ENCODE results near the gene NDOR1. TPM values are rescaled to one million over a fixed set of nuclear protein-coding genes. Genes with fewer than 3 reads are reported as not detected.

Gene NDOR1
- total and polyA plus RNA-seq, 2 of the 8 experiments (the other 6 are each of a cell fraction or from before 2014, with no cell fraction given): 25.7 to 32.3 TPM

- Histone ChIP-seq H3K4me2 (ENCODE audit: insufficient read depth in 1 of 2, low read depth in 2 of 2, low read length in 2 of 2) (peak overlapping the region in 1 of 2 experiments; percentile 66; a peak in 2 of 4 replicates), H2AK5ac (ENCODE audit: low read depth, low read length) (no peak overlapping the region), H3K23ac (ENCODE audit: insufficient read length) (no peak overlapping the region), H2BK20ac (ENCODE audit: low read length) (no peak overlapping the region), H3K9ac (replicated peaks in 1 of 4; ENCODE audit: extremely low read depth in 1 of 4, low read depth in 3 of 4, low read length in 3 of 4) (no peak overlapping the region), H3K56ac (replicated peaks; ENCODE audit: insufficient read length, low read depth, low read length) (no peak overlapping the region), H3K9me3 (ENCODE audit: insufficient read depth in 2 of 2, low read depth in 1 of 2, low read length in 1 of 2) (no peaks in the 10 kb centered on the region), H3K4me1 (replicated peaks in 1 of 4; ENCODE audit: control insufficient read depth in 3 of 4, insufficient read depth in 4 of 4, low read length in 3 of 4) (peaks cover 0 to 12% (median 8%) of the 10 kb centered on the region in 4 experiments; a peak in 6 of 7 replicates), H3K18ac (ENCODE audit: extremely low read depth, low read length) (no peak overlapping the region), H3K79me2 (ENCODE audit: control insufficient read depth in 1 of 2, insufficient read depth in 2 of 2, low read length in 2 of 2) (peaks cover 0 to 7% of the 10 kb centered on the region in 2 experiments; a peak in 1 of 4 replicates), H2BK12ac (ENCODE audit: low read depth, low read length) (no peak overlapping the region), H3K27ac (ENCODE audit: low read depth, low read length) (no peak overlapping the region), H4K20me1 (replicated peaks in 1 of 2; ENCODE audit: control insufficient read depth in 1 of 2, insufficient read depth in 2 of 2, low read length in 2 of 2) (peaks cover 6 to 8% of the 10 kb centered on the region in 2 experiments), H4K8ac (ENCODE audit: extremely low read depth, insufficient read depth, low read length) (peak overlapping the region; percentile 86), H2BK120ac (replicated peaks; ENCODE audit: low read depth, low read length) (no peak overlapping the region), H2BK15ac (ENCODE audit: low read length) (no peak overlapping the region), H4K5ac (ENCODE audit: insufficient read length, low read depth, low read length) (peak overlapping the region; percentile 59), H3K79me1 (ENCODE audit: low read depth, low read length) (no peaks in the 10 kb centered on the region), H3K14ac (ENCODE audit: insufficient read length) (no peak overlapping the region), H3K4me3 (ENCODE audit: extremely low read depth in 1 of 4, insufficient read depth in 2 of 4, low read depth in 3 of 4, low read length in 4 of 4) (0 out of 8 replicates have a peak overlapping the region, but pooled peaks of 1 of the 4 experiments have one; percentile 25), H3K23me2 (ENCODE audit: low read depth, low read length) (peaks cover 5% of the 10 kb centered on the region; the same call in 1 of the 2 replicates), H4K91ac (replicated peaks; ENCODE audit: insufficient read length, low read length) (no peak overlapping the region), H3K36me3 (ENCODE audit: control insufficient read depth in 2 of 4, insufficient read depth in 4 of 4, low read length in 3 of 4) (no peaks in the 10 kb centered on the region), H2BK5ac (ENCODE audit: low read depth, low read length) (peak overlapping the region; percentile 30; the same call in 1 of the 2 replicates), H3K27me3 (replicated peaks in 1 of 4; ENCODE audit: control insufficient read depth in 3 of 4, extremely low read depth in 1 of 4, insufficient read depth in 3 of 4, low read length in 3 of 4) (no peaks in the 10 kb centered on the region), H3K4ac (replicated peaks; ENCODE audit: insufficient read length, low read depth, low read length) (no peak overlapping the region), H2AFZ (ENCODE audit: low read length) (no peak overlapping the region)
- ChIA-PET POLR2A (ENCODE audit: partially characterized antibody) (interaction anchor here (1.0 to 69.9 kb wide), 5 partner anchors 1 to 181 kb away, joined by 3 to 1462 read pairs (median 4); partner anchors contain the start of genes CYSRT1, NDOR1, NELFB and RNF208), CTCF (ENCODE audit: partially characterized antibody) (interaction anchor here (0.6 to 20.2 kb wide), 46 partner anchors 10 to 338 kb away, joined by 3 to 204 read pairs (median 5); partner anchors contain the start of genes ANAPC2, CYSRT1, LRRC26 and NELFB)
- DNase-seq (ENCODE audit: low read depth in 1 of 2, low spot score in 2 of 2) (peak; percentile 59 to 96), FAIRE-seq (no peak)
- 31% methylated on average over 18 of the region's 31 CpGs; no CpG with 5 or more reads in 1 of the 2 experiments for WGBS, 2 experiments (ENCODE audit: extremely low coverage in 1 of 2, insufficient coverage in 1 of 2, insufficient read length in 1 of 2, insufficient replicate concordance in 2 of 2, low coverage in 1 of 2, low lambda C conversion rate in 2 of 2, missing lambda C conversion rate in 1 of 2)
- TF ChIP-seq POLR2A (IDR thresholded peaks at IDR 0.05; ENCODE audit: control extremely low read depth in 1 of 2, low read depth in 2 of 2, low read length in 2 of 2) (no peak), GTF2F1 (IDR thresholded peaks at IDR 0.05; ENCODE audit: borderline replicate concordance, low read depth, low read length) (no peak), CTBP2 (IDR thresholded peaks at IDR 0.05; ENCODE audit: borderline replicate concordance, insufficient read depth, insufficient read length, low read length) (no peak), RNF2 (IDR thresholded peaks at IDR 0.05; ENCODE audit: borderline replicate concordance, low read depth, low read length, missing control alignments, poor library complexity, severe bottlenecking) (no peak), SP4 (IDR thresholded peaks at IDR 0.05; ENCODE audit: low read length) (peak; percentile 93), SRF (IDR thresholded peaks at IDR 0.05; ENCODE audit: low read depth, low read length) (no peak), ASH2L (IDR thresholded peaks at IDR 0.05; ENCODE audit: low read length) (no peak), YY1 (IDR thresholded peaks at IDR 0.05; ENCODE audit: low read depth, low read length) (peak; percentile 90), PHF8 (conservative IDR thresholded peaks at IDR 0.05; ENCODE audit: low read depth, low read length) (no peak), RXRA (IDR thresholded peaks at IDR 0.05; ENCODE audit: insufficient read depth, low read depth, low read length) (peak; percentile 61; the same call in 1 of the 2 replicates), SP2 (IDR thresholded peaks at IDR 0.05; ENCODE audit: low read length) (no peak), TBP (IDR thresholded peaks at IDR 0.05; ENCODE audit: low read depth, low read length) (no peak), SIRT6 (IDR thresholded peaks at IDR 0.05; ENCODE audit: low read length) (no peak)
These were observed 30.9 kb downstream of the NDOR1 start for GRCh38 chr9:137236238-137236935.

All from H1 (cell line).